Activated CD8-positive, alpha-beta T cell treated with anti-CD3 and anti-CD28 coated beads, Interleukin-2, amount 10 ng/mL, durations not matched to agents 7 days and 5 days (primary cell): ENCODE measurements around the gene MT1X. TPM values are rescaled to one million over a fixed set of nuclear protein-coding genes. Genes with fewer than 3 reads are reported as not detected.
A peak's percentile ranks its signal among the peaks of the same experiment; 100 is the strongest.
"Not testable (repeated sequence)": the region's sequence is repeated elsewhere in the genome, so short reads cannot be mapped to it uniquely, and the experiment has no call there.

Experiments used
- ATAC-seq: fragments of 150-1000 bp; cut with Tn5 transposase; one replicate; pipeline ENCODE4 v1.10.0; 2021; ENCODE audit warnings: moderate library complexity
- CTCF ChIA-PET: fragments of 350-600 bp; sonication (Branson Sonifier 250); formaldehyde crosslinking; loops from one replicate; lab custom pipeline; 2021; ENCODE audit warnings: antibody characterized with exemption; lab: Charles Lee
- POLR2A ChIA-PET: fragments of 350-600 bp; sonication (Branson Sonifier 250); formaldehyde crosslinking; loops from one replicate; lab custom pipeline; 2021; ENCODE audit warnings: antibody characterized with exemption; lab: Charles Lee
- DNase-seq: peaks from one replicate; pipeline ENCODE4 v3.0.0-alpha.2; 2020
- H3K27ac Mint-ChIP-seq: one replicate; pipeline ENCODE4 v1.8.0; 2021; ENCODE audit warnings: mild to moderate bottlenecking, mixed read lengths
- H3K27me3 Mint-ChIP-seq: one replicate; pipeline ENCODE4 v1.8.0; 2021; ENCODE audit warnings: low read depth, mixed read lengths
- H3K36me3 Mint-ChIP-seq: one replicate; pipeline ENCODE4 v1.8.0; 2021; ENCODE audit warnings: low read depth, mixed read lengths
- H3K4me1 Mint-ChIP-seq: one replicate; pipeline ENCODE4 v1.8.0; 2021; ENCODE audit warnings: low read depth, mixed read lengths
- H3K4me3 Mint-ChIP-seq: one replicate; pipeline ENCODE4 v1.8.0; 2021; ENCODE audit warnings: mild to moderate bottlenecking, mixed read lengths
- H3K9me3 Mint-ChIP-seq: one replicate; pipeline ENCODE4 v1.8.0; 2022; ENCODE audit warnings: mixed read lengths; ENCODE audit not compliant: insufficient read depth
- total RNA-seq, 2 experiments: library from RNA; stranded (reverse); gene quantifications; one replicate each; pipeline ENCODE4 v1.2.3, GENCODE V29; 2021

MT1X gene
- total RNA-seq, 2 experiments from 2014 or later = 85.3 to 86.0 TPM

DNA sequence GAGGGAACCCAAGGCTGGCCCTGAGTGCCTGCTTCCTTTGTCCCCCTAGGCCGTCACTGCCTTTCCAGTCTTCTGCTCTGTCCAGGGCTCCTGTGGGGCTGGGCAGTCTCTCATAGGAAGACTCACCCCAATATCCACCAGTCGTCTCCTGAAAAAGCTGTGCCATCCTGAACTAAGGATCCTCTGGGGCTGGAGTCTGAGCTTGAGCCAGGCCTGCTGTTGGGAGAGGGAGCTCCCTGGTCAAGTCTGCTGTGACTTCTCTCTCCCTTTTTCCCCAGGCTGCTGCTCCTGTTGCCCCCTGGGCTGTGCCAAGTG is 11.7 kb upstream of the MT1X start:
- Mint-ChIP-seq H3K27ac (no peak overlapping the region), H3K4me1 (peaks cover 56% of the 10 kb centered on the region), H3K36me3 (no peaks in the 10 kb centered on the region), H3K4me3 (no peak overlapping the region), H3K27me3 (peaks cover 73% of the 10 kb centered on the region), H3K9me3 (no peaks in the 10 kb centered on the region)
- DNase-seq = no peak
- ChIA-PET CTCF (interaction anchor here (6.9 kb wide), 1 partner anchor 31 kb away, joined by 59 read pairs; no protein-coding TSS in a partner anchor), POLR2A (interaction anchor here (0.9 to 1.3 kb wide), 4 partner anchors 8 to 319 kb away, joined by 3 to 5 read pairs (median 3); partner anchors contain the start of genes MT1F and MT1X)
- ATAC-seq = no peak

DNA sequence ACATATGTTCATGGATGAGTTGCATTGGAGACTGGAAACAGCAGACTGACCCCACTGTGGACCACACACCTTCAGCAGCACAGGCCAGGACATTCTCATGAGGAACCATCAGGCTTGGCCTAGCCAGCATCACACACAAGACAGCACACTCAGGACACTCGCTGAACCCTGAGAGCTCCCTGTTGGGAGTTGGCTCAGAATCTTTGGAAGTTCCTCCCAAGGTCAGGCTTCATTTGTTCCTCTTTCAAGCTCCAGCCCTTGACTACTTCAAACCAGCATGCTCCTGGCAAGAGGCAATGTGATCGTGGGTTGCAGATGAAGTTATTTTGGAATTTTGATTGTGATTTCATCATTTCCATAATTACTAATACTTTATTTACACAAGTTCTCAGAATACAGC is 10.6 kb upstream of the MT1X start:
- H3K4me1 Mint-ChIP-seq = peaks cover 56% of the 10 kb centered on the region
- H3K9me3 Mint-ChIP-seq, ATAC-seq, H3K27ac Mint-ChIP-seq, DNase-seq, H3K4me3 Mint-ChIP-seq, H3K36me3 Mint-ChIP-seq: not testable (repeated sequence)
- ChIA-PET POLR2A (interaction anchor here (1.3 kb wide), 1 partner anchor 11 kb away, joined by 5 read pairs; the partner anchor contains the start of gene MT1X), CTCF (interaction anchor here (6.9 kb wide), 1 partner anchor 30 kb away, joined by 59 read pairs; no protein-coding TSS in a partner anchor)
- peaks cover 65% of the 10 kb centered on the region for H3K27me3 Mint-ChIP-seq

DNA sequence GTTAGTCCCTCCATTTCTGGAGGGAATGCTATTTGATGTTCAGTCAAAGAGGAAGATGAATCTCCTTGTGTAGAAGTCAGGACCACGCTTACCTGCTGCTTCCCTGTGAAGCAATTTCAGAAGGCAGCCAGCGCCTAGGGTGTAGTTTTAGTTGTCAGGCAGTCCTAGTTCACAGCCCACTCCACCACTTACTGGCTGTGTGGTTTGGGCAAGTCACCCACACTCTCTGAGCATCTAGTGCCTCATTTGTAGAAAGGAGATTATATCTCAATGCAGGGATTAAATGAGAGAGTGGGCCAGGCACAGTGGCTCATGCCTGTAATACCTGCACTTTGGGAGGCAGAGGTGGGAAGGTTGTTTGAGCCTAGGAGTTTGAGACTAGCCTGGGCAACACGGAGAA is 10.1 kb upstream of the MT1X start:
- H3K27ac Mint-ChIP-seq, H3K4me3 Mint-ChIP-seq, H3K9me3 Mint-ChIP-seq, H3K36me3 Mint-ChIP-seq, ATAC-seq, DNase-seq, POLR2A ChIA-PET: not testable (repeated sequence)
- Mint-ChIP-seq H3K27me3 (peaks cover 64% of the 10 kb centered on the region), H3K4me1 (peaks cover 54% of the 10 kb centered on the region)
- CTCF ChIA-PET = interaction anchor here (1.4 to 6.9 kb wide), 4 partner anchors 26 to 137 kb away, joined by 3 to 59 read pairs (median 6); no protein-coding TSS in a partner anchor

DNA sequence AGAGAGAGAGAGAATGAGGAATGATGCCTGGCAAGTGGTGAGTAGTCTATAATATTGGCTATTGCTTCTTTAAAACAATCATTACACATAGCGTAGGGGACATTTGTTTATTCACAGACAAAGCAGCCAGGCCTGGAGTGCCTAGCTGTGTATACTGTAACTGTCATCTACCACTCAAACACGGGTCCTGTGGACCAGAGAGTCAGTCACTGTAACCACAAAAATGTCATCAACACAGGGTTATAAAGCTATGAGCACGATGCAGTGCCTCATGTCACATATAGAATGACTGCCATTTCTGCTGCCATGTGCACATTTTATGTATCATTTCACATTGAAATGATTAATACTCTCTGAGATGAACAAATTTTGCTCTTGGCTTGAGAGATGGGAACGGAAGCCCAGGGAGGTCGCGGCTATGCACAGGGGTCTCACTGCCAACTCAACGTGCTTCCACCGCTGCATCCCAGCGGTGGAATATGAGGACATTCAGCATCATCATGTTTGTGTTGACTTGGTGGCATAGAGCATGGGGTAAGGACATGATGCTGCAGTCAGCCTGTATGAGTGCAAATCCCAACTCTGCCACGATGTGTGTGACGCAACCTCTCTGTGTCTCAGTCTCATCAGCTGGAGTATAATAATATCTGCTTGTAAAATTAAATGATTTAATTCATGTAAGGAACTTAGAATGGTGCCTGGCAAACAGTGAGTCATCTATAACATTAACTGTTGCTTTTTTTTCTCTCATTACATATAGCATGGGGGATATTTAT is 9.3 kb upstream of the MT1X start:
- peaks cover 60% of the 10 kb centered on the region for H3K27me3 Mint-ChIP-seq
- CTCF ChIA-PET = interaction anchor here (1.0 to 6.9 kb wide), 8 partner anchors 11 to 136 kb away, joined by 3 to 59 read pairs (median 4); no protein-coding TSS in a partner anchor
- POLR2A ChIA-PET = interaction anchor here (0.9 kb wide), 1 partner anchor 10 kb away, joined by 3 read pairs; no protein-coding TSS in a partner anchor
- no peaks in the 10 kb centered on the region for H3K36me3 Mint-ChIP-seq
- no peak for ATAC-seq
- no peak for DNase-seq
- H3K4me1 Mint-ChIP-seq = peaks cover 47% of the 10 kb centered on the region
- H3K27ac Mint-ChIP-seq = no peak overlapping the region
- no peaks in the 10 kb centered on the region for H3K9me3 Mint-ChIP-seq
- H3K4me3 Mint-ChIP-seq = no peak overlapping the region

DNA sequence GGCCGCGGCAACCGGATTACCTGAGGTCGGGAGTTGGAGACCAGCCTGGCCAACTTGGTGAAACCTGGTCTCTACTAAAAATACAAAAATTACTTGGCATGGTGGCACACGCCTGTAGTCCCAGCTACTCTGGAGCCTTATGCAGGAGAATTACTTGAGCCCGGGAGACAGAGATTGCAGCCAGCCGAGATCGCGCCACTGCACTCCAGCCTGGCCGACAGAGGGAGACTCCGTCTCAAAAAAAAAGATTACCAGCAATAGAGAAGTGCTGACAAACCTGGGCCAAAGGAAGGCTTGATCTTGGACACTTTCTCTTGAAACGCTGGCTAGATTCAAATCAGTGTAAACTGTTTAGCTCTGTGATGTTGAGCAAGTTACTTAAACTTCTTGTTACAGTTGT is 8.3 kb upstream of the MT1X start:
- DNase-seq = peak; percentile 51
- CTCF ChIA-PET = interaction anchor here (0.7 to 6.9 kb wide), 11 partner anchors 9 to 812 kb away, joined by 3 to 59 read pairs (median 4); partner anchors contain the start of genes DOK4 and MT1X
- H3K36me3 Mint-ChIP-seq = no peaks in the 10 kb centered on the region
- H3K4me1 Mint-ChIP-seq = peaks cover 38% of the 10 kb centered on the region
- H3K27me3 Mint-ChIP-seq = peaks cover 51% of the 10 kb centered on the region
- POLR2A ChIA-PET = interaction anchor here (0.7 kb wide), 1 partner anchor 258 kb away, joined by 3 read pairs; no protein-coding TSS in a partner anchor
- H3K27ac Mint-ChIP-seq = no peak overlapping the region
- H3K9me3 Mint-ChIP-seq = no peaks in the 10 kb centered on the region
- ATAC-seq = peak; percentile 44
- H3K4me3 Mint-ChIP-seq = no peak overlapping the region

DNA sequence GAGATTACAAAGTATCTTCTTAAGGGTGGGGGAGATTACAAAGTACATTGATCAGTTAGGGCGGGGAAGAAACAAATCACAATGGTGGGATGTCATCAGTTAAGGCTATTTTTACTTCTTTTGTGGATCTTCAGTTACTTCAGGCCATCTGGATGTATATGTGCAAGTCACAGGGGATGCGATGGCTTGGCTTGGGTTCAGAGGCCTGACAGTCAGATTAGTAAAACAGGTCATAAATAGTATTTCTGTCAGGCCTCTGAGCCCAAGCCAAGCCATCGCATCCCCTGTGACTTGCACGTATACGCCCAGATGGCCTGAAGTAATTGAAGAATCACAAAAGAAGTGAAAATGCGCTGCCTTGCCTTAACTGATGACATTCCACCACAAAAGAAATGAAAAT is 7.7 kb upstream of the MT1X start:
- ChIA-PET POLR2A (interaction anchor here (0.7 kb wide), 1 partner anchor 257 kb away, joined by 3 read pairs; no protein-coding TSS in a partner anchor), CTCF (interaction anchor here (0.7 to 6.9 kb wide), 8 partner anchors 8 to 812 kb away, joined by 3 to 59 read pairs (median 5); partner anchors contain the start of genes DOK4 and MT1X)

DNA sequence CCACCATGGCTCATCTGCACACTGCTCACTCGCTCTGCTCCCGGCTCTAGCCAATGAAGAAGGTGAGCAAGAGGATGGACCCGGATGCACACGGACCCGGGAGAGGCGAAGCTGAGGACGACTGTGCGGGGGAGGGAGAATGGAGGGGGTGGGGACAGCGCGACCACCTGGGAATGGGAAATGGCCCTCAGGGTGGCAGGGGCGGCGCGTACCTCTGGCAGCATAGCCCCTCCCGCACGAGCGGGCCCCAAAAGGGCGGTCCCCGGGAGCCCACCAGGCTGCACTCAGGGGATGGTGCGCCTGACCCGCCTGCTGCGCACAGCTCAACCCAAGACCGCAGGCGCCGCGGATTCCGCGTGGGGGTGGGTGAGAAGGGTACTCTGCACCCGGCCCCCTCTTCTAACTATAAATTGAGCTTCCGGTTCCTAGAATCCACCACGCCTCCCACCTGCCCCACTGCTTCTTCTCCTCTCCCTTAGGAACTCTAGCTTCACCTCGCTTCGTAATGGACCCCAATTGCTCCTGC is 6.5 kb upstream of the MT1X start:
- ATAC-seq (peak; percentile 89), DNase-seq (peak; percentile 73)
- H3K27ac Mint-ChIP-seq = peak overlapping the region; percentile 53
- ChIA-PET POLR2A (interaction anchor here (0.6 to 1.0 kb wide), 5 partner anchors 8 to 90 kb away, joined by 3 to 4 read pairs (median 3); partner anchors contain the start of gene MT1G), CTCF (interaction anchor here (0.8 to 3.9 kb wide), 8 partner anchors 12 to 275 kb away, joined by 3 to 35 read pairs (median 3); no protein-coding TSS in a partner anchor)
- H3K4me1 Mint-ChIP-seq = peaks cover 33% of the 10 kb centered on the region
- H3K4me3 Mint-ChIP-seq = peak overlapping the region; percentile 61
- no peaks in the 10 kb centered on the region for H3K9me3 Mint-ChIP-seq
- H3K36me3 Mint-ChIP-seq = no peaks in the 10 kb centered on the region
- H3K27me3 Mint-ChIP-seq = peaks cover 33% of the 10 kb centered on the region

More for the DNA sequence above, 7.7 kb upstream of the MT1X start:
- not testable (repeated sequence) for DNase-seq, H3K9me3 Mint-ChIP-seq, H3K36me3 Mint-ChIP-seq, ATAC-seq, H3K27ac Mint-ChIP-seq, H3K4me3 Mint-ChIP-seq
- Mint-ChIP-seq H3K4me1 (peaks cover 33% of the 10 kb centered on the region), H3K27me3 (peaks cover 45% of the 10 kb centered on the region)

DNA sequence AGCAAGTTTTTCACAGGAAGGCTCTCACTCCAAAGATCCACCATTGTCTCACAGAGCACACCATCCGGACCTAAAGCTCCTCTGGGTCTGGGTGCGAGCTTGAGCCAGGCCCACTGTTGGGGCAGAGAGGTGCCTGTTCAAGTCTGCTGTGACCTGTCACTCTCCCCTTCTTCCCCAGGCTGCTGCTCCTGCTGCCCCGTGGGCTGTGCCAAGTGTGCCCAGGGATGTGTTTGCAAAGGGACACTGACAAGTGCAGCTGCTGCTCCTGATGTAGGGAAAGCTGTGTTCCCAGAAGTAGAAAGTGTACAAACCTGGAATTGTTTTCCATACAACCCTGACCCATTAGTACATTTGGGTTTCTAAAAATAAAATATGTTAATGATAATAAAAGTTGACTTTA is 4.8 kb upstream of the MT1X start:
- Mint-ChIP-seq H3K27ac (no peak overlapping the region), H3K36me3 (no peaks in the 10 kb centered on the region), H3K27me3 (peaks cover 20% of the 10 kb centered on the region), H3K4me3 (no peak overlapping the region), H3K9me3 (no peaks in the 10 kb centered on the region), H3K4me1 (peaks cover 45% of the 10 kb centered on the region)
- POLR2A ChIA-PET = interaction anchor here (1.5 kb wide), 1 partner anchor 7 kb away, joined by 3 read pairs; no protein-coding TSS in a partner anchor
- CTCF ChIA-PET = interaction anchor here (2.0 to 3.9 kb wide), 3 partner anchors 15 to 34 kb away, joined by 6 to 35 read pairs (median 7); no protein-coding TSS in a partner anchor
- no peak for ATAC-seq
- DNase-seq = no peak

DNA sequence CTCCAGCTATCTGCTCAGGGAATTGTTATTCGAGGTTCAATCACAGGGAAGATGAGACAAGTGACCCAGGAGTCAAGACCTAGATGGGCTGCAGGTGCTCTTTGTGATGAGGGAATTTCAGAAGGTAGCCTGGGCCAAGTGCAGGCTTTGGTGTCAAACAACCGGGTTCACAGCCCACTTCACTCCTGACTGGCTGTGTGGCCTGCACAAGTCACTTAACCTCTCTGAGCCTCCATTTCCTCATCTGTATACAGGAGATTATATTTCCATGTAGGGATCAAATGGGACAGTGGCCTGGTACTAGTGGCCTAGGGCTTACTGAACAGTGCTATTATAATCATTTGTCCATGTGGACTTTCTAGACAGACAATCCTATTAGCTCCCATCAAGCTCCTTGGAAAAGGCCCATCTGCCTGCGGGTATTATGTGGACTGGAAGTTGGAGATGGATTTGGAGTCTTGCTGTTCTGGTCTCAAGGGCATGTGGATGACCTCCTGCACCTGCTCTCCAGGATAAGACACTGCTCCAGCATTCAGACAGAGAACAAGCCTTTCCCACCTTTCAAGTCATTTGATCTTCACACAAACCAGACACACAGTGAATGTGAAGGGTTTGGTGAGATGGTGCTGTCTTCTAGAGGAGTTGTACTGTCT is 3.1 kb upstream of the MT1X start:
- H3K4me1 Mint-ChIP-seq = peaks cover 49% of the 10 kb centered on the region
- peaks cover 2% of the 10 kb centered on the region for H3K36me3 Mint-ChIP-seq
- H3K4me3 Mint-ChIP-seq = no peak overlapping the region
- H3K9me3 Mint-ChIP-seq = no peaks in the 10 kb centered on the region
- ChIA-PET CTCF (interaction anchor here (0.8 to 3.9 kb wide), 4 partner anchors 17 to 101 kb away, joined by 3 to 35 read pairs (median 8); no protein-coding TSS in a partner anchor), POLR2A (interaction anchor here (0.9 to 1.5 kb wide), 2 partner anchors 9 to 30 kb away, joined by 3 read pairs; no protein-coding TSS in a partner anchor)
- DNase-seq (no peak), ATAC-seq (no peak)
- peaks cover 5% of the 10 kb centered on the region for H3K27me3 Mint-ChIP-seq
- H3K27ac Mint-ChIP-seq = no peak overlapping the region

DNA sequence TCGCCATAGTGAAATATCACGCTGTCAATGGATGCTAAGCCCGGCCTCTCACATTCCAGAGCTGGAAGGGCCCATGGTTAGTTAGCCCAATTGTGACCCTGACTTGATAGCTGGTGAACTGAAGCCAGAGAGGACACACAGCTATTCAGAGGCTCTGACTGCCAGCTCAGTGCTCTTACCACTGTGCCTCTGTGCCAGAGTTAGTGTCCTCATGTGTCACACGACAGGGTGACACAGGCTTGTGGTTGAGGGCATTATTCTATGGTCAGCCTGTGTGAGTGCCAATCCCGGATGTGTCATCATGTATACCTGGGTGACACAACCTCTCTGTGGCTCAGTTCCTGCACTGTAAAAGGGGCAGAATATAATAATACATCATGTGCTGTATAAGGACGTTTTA is 2.5 kb upstream of the MT1X start:
- CTCF ChIA-PET = interaction anchor here (0.8 to 1.8 kb wide), 2 partner anchors 22 to 101 kb away, joined by 3 to 10 read pairs; no protein-coding TSS in a partner anchor
- ATAC-seq (no peak), DNase-seq (no peak)
- Mint-ChIP-seq H3K27ac (no peak overlapping the region), H3K27me3 (peaks cover 3% of the 10 kb centered on the region), H3K4me1 (peaks cover 50% of the 10 kb centered on the region), H3K36me3 (peaks cover 5% of the 10 kb centered on the region), H3K4me3 (no peak overlapping the region), H3K9me3 (no peaks in the 10 kb centered on the region)
- POLR2A ChIA-PET = interaction anchor here (0.9 kb wide), 1 partner anchor 29 kb away, joined by 3 read pairs; no protein-coding TSS in a partner anchor
